HCT116 (cell line): ENCODE results near the gene PTMS. TPM values are rescaled to one million over a fixed set of nuclear protein-coding genes. Genes with fewer than 3 reads are reported as not detected.

Experiments
- ATAC-seq: fragments of 200-7000 bp; cut with Tn5 transposase; 2 replicates; pipeline ENCODE4 v1.9.1; 2020; ENCODE audit warnings: mild to moderate bottlenecking, moderate library complexity
- BruUV-seq: library from RNA; stranded (reverse); fragments of 400-500 nt; replicated peaks from 2 replicates; lab custom pipeline; 2021; lab: Mats Ljungman, UMichigan
- CTCF ChIA-PET: fragments of 300-600 bp; sonication (Branson Sonifier 250); formaldehyde crosslinking; loops from one replicate; lab custom pipeline; 2021; ENCODE audit warnings: antibody characterized with exemption; lab: Charles Lee
- POLR2A ChIA-PET: fragments of 300-600, 350-600 bp; sonication (Branson Sonifier 250); formaldehyde crosslinking; loops from one replicate; lab custom pipeline; 2021; ENCODE audit warnings: antibody characterized with exemption; lab: Charles Lee
- RAD21 ChIA-PET, 2 experiments: fragments of 300-600 bp; sonication (Branson Sonifier 250); formaldehyde crosslinking; loops; one replicate each; lab custom pipeline; 2023; ENCODE audit warnings: low total read pairs in 2 of 2; ENCODE audit not compliant: uncharacterized antibody in 2 of 2, unreplicated experiment in 2 of 2, low non-redundant PET in 1 of 2; lab: Charles Lee
- DNase-seq: peaks from one replicate; pipeline ENCODE4 v3.0.0-alpha.2; 2010; ENCODE audit warnings: low read depth, low spot score
- H2AFZ ChIP-seq: fragments of 200-600 bp; shearing (Covaris generic), sonication (generic); 2 replicates; pipeline ENCODE4 v1.6.1; 2017; ENCODE audit warnings: low read depth, mixed run types, mixed read lengths, antibody characterized with exemption, low read length; ENCODE audit not compliant: poor library complexity, severe bottlenecking
- H3K27ac ChIP-seq: 2 replicates; pipeline ENCODE4 v1.5.1; 2012; ENCODE audit warnings: low read depth, low read length
- H3K27me3 ChIP-seq: fragments of 200-600 bp; sonication (generic); 2 replicates; pipeline ENCODE4 v1.6.1; 2016; ENCODE audit warnings: mixed run types, low read length, mixed read lengths; ENCODE audit not compliant: insufficient read depth
- H3K36me3 ChIP-seq, 2 experiments: fragments of 200-500 bp in 1 of 2; fragments of 200-600 bp in 1 of 2; sonication (Bioruptor generic) in 1 of 2; sonication (generic) in 1 of 2; 2 replicates each; pipeline versions ENCODE4 v1.5.1 to v1.6.1; 2014 to 2016; ENCODE audit warnings: low read length in 2 of 2, inconsistent platforms in 1 of 2, mixed read lengths in 1 of 2, mixed run types in 1 of 2; ENCODE audit not compliant: insufficient read depth in 2 of 2, control insufficient read depth in 1 of 2
- H3K4me1 ChIP-seq, 2 experiments: fragments of 200-600 bp in 1 of 2; sonication (generic) in 1 of 2; 2 replicates each; pipeline versions ENCODE4 v1.5.1 to v1.6.1; 2012 to 2017; ENCODE audit warnings: low read length in 2 of 2, inconsistent platforms in 1 of 2, mild to moderate bottlenecking in 1 of 2, mixed read lengths in 1 of 2, mixed run types in 1 of 2, moderate library complexity in 1 of 2; ENCODE audit not compliant: insufficient read depth in 2 of 2, control insufficient read depth in 1 of 2
- H3K4me2 ChIP-seq: fragments of 200-600 bp; sonication (generic); 2 replicates; pipeline ENCODE4 v1.6.1; 2017; ENCODE audit warnings: mixed run types, low read length, mixed read lengths
- H3K4me3 ChIP-seq, 2 experiments: fragments of 200-600 bp in 1 of 2; sonication (generic) in 1 of 2; replicated peaks in 1 of 2; 2 replicates each; pipeline ENCODE4 v1.5.1; 2011 to 2016; ENCODE audit warnings: low read length in 2 of 2, control low read depth in 1 of 2, low read depth in 1 of 2, mild to moderate bottlenecking in 1 of 2, mixed read lengths in 1 of 2, mixed run types in 1 of 2
- H3K79me2 ChIP-seq: fragments of 200-600 bp; sonication (generic); 2 replicates; pipeline ENCODE4 v1.6.1; 2017; ENCODE audit warnings: mild to moderate bottlenecking, mixed run types, low read length, moderate library complexity, mixed read lengths; ENCODE audit not compliant: insufficient read depth
- H3K9ac ChIP-seq: fragments of 200-600 bp; sonication (generic); 2 replicates; pipeline ENCODE4 v1.6.1; 2016; ENCODE audit warnings: low read length, mixed read lengths
- H3K9me2 ChIP-seq: fragments of 200-600 bp; sonication (generic), shearing (Covaris generic); 2 replicates; pipeline ENCODE4 v1.6.1; 2017; ENCODE audit warnings: mixed run types, mild to moderate bottlenecking, moderate library complexity; ENCODE audit not compliant: insufficient read depth
- H3K9me3 ChIP-seq, 2 experiments: fragments of 200-500 bp in 1 of 2; fragments of 200-600 bp in 1 of 2; sonication (Bioruptor generic) in 1 of 2; sonication (generic) in 1 of 2; 2 replicates each; pipeline ENCODE4 v1.6.1; 2014 to 2017; ENCODE audit warnings: low read length in 2 of 2, mixed read lengths in 2 of 2, inconsistent platforms in 1 of 2, low read depth in 1 of 2, mild to moderate bottlenecking in 1 of 2, mixed run types in 1 of 2, moderate library complexity in 1 of 2; ENCODE audit not compliant: control insufficient read depth in 1 of 2, insufficient read depth in 1 of 2
- H4K20me1 ChIP-seq: fragments of 200-600 bp; sonication (generic), shearing (Covaris generic); 2 replicates; pipeline ENCODE4 v1.6.1; 2017; ENCODE audit warnings: mixed run types, mild to moderate bottlenecking, moderate library complexity; ENCODE audit not compliant: insufficient read depth
- ELF1 ChIP-seq: IDR thresholded peaks from 2 replicates; pipeline ENCODE4 v1.6.1; 2012; ENCODE audit warnings: low read depth, borderline replicate concordance
- POLR2A ChIP-seq: IDR thresholded peaks from 2 replicates; pipeline ENCODE4 v1.7.0; 2011; ENCODE audit warnings: borderline replicate concordance; ENCODE audit not compliant: insufficient read depth, insufficient read length; ENCODE audit errors: extremely low read depth
- intact Hi-C: fragments of 100-400 bp; cut with micrococcal nuclease; formaldehyde crosslinking; loops from 2 replicates; pipeline ENCODE4 v1.10.0; 2022
- total RNA-seq: library from RNA; stranded (reverse); gene quantifications from one replicate; pipeline ENCODE4 v1.2.1, GENCODE V29; 2021; ENCODE audit not compliant: unreplicated experiment
- TF ChIP-seq, protein P1 (sequence below): IDR thresholded peaks from 2 replicates; pipeline ENCODE4 v1.6.1; 2011; ENCODE audit warnings: mild to moderate bottlenecking, low read length, moderate library complexity; ENCODE audit not compliant: insufficient replicate concordance; ENCODE audit errors: extremely low read depth
- TF ChIP-seq, protein P2 (sequence below): IDR thresholded peaks from 2 replicates; pipeline ENCODE4 v1.6.1; 2012

The PTMS gene
- total RNA-seq, 1 experiment from 2014 or later = 494 TPM

DNA sequence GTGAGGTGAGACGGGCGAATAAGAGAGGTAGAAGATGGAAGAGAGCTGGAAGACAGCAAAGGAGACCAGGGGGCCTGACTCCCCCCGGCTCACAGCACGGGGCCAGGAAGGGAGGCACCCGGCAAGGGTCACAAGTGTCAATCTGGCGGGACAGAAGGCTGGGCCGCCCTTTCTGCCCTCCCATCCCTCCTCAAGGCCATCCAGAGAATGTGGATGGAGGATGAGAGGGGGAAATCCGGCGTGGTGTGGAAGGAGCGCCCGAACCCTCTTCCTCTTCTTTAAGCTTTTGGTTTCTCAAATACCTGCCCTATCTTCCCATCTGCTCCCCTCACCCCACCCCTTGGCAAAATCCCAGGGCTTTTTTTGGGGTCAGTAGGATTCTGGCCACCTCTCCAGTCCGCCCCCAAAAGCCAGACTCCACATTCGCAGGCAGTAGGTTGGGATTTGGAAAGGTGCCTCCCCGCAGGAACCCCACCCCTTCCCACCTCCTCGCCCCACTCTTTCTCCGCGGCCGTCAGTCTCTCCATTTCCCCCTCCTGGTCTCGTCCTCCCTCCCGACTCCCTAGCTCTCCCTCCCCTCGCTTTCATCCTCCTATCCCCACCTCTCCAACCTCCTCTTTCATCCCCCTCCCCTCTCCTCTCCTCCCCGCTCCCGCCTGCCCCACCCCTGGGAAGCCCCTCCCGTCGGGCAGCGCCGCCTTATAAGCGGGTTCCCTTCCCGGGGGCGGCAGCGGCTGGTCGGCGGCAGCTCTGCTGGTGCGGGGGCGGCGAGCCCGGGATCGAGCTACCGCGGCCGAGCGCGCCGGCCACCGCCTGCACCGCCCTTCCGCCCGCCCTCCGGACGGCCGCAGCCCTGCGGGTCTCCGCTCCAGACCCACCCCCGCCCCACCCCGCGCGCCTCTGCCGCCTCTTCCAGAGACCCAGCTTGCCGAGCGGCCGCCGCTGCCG, at the start of gene PTMS (continued):
- no peak for TF ChIP-seq ELF1
- TF ChIP-seq, protein P1, sequence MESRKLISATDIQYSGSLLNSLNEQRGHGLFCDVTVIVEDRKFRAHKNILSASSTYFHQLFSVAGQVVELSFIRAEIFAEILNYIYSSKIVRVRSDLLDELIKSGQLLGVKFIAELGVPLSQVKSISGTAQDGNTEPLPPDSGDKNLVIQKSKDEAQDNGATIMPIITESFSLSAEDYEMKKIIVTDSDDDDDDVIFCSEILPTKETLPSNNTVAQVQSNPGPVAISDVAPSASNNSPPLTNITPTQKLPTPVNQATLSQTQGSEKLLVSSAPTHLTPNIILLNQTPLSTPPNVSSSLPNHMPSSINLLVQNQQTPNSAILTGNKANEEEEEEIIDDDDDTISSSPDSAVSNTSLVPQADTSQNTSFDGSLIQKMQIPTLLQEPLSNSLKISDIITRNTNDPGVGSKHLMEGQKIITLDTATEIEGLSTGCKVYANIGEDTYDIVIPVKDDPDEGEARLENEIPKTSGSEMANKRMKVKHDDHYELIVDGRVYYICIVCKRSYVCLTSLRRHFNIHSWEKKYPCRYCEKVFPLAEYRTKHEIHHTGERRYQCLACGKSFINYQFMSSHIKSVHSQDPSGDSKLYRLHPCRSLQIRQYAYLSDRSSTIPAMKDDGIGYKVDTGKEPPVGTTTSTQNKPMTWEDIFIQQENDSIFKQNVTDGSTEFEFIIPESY = no peak
- TF ChIP-seq, protein P2, sequence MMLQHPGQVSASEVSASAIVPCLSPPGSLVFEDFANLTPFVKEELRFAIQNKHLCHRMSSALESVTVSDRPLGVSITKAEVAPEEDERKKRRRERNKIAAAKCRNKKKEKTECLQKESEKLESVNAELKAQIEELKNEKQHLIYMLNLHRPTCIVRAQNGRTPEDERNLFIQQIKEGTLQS = no peak

DNA sequence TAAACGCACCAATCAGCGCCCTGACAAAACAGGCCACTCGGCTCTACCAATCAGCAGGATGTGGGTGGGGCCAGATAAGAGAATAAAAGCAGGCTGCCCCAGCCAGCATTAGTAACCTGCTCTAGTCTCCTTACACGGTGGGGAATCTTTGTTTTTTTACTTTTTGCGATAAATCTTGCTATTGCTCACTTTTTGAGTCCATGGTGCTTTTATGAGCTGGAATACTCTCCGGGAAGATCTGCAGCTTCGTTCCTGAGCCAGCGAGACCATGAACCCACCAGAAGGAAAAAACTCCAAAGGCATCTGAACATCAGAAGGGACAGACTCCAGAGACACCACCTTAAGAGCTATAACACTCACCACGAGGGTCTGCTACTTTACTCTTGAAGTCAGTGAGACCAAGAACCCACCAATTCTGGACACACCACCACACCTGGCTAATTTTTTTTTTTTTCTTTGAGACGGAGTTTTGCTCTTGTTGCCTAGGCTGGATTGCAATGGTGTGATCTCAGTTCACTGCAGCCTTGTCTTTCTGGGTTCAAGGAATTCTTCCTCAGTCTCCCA, 49.2 kb upstream of the PTMS start:
- TSS peak; percentile 99 for BruUV-seq
- H3K4me3 ChIP-seq = no peak overlapping the region
- H3K9ac ChIP-seq = no peak overlapping the region
- CTCF ChIA-PET = interaction anchor here (0.6 kb wide), 1 partner anchor 28 kb away, joined by 4 read pairs; the partner anchor contains the start of gene ZNF384
- H3K79me2 ChIP-seq = no peaks in the 10 kb centered on the region
- no peaks in the 10 kb centered on the region for H4K20me1 ChIP-seq
- H3K9me3 ChIP-seq = no peaks in the 10 kb centered on the region
- no peaks in the 10 kb centered on the region for H3K27me3 ChIP-seq
- no peak overlapping the region for H3K4me2 ChIP-seq
- DNase-seq = no peak
- TF ChIP-seq POLR2A = peak; percentile 64
- TF ChIP-seq, protein P1 = no peak
- TF ChIP-seq, all 23 proteins: peak for 1
- RAD21 ChIA-PET = no interaction called here
- Histone ChIP-seq H3K27ac (no peak overlapping the region), H3K36me3 (no peaks in the 10 kb centered on the region), H3K4me1 (no peaks in the 10 kb centered on the region), H3K9me2 (no peaks in the 10 kb centered on the region), H2AFZ (no peak overlapping the region)
- intact Hi-C loops = no loop called here
- POLR2A ChIA-PET = no interaction called here
- no peak for ATAC-seq
